Heart left ventricle (tissue), 16 donors: ENCODE data around the gene RUNX3. TPM values are rescaled to one million over a fixed set of nuclear protein-coding genes. Genes with fewer than 3 reads are reported as not detected.
A peak's percentile ranks its signal among the peaks of the same experiment; 100 is the strongest.

Experiments
- ATAC-seq, 4 donors: fragments of 200-7000 bp; cut with Tn5 transposase; one replicate each; pipeline ENCODE4 v1.9.1; 2020 to 2022; ENCODE audit warnings: moderate library complexity in 4 of 4, mild to moderate bottlenecking in 3 of 4, moderate number of reproducible peaks in 1 of 4
- DNase-seq, 5 donors: peaks; one replicate each; pipeline ENCODE4 v3.0.0-alpha.2; 2020
- H3K27ac ChIP-seq, 12 donors: fragments of 200-600 bp; sonication (generic) in 4 of 12; one replicate each; pipeline versions ENCODE4 v1.5.0 to v1.8.0; 2016 to 2022; ENCODE audit warnings: mild to moderate bottlenecking in 2 of 12
- H3K27me3 ChIP-seq, 9 donors: fragments of 200-600 bp; sonication (generic) in 2 of 9; one replicate each; pipeline versions ENCODE4 v1.5.1 to v1.8.0; 2016 to 2022; ENCODE audit warnings: mild to moderate bottlenecking in 3 of 9
- H3K36me3 ChIP-seq, 9 donors: fragments of 200-600 bp; sonication (generic) in 2 of 9; one replicate each; pipeline versions ENCODE4 v1.5.0 to v1.8.0; 2018 to 2022; ENCODE audit warnings: mild to moderate bottlenecking in 2 of 9
- H3K4me1 ChIP-seq, 12 donors: fragments of 200-600 bp; sonication (generic) in 4 of 12; one replicate each; pipeline versions ENCODE4 v1.5.0 to v1.8.0; 2016 to 2022; ENCODE audit warnings: mild to moderate bottlenecking in 3 of 12
- H3K4me3 ChIP-seq, 12 donors: fragments of 200-600 bp; sonication (generic) in 4 of 12; one replicate each; pipeline versions ENCODE4 v1.5.0 to v1.8.0; 2017 to 2022; ENCODE audit warnings: mild to moderate bottlenecking in 9 of 12, moderate library complexity in 4 of 12
- H3K9me3 ChIP-seq, 12 donors: fragments of 200-600 bp; sonication (generic) in 4 of 12; one replicate each; pipeline versions ENCODE4 v1.5.0 to v1.8.0; 2016 to 2022; ENCODE audit warnings: mild to moderate bottlenecking in 1 of 12
- CTCF ChIP-seq, 12 donors: fragments of 200-600 bp; sonication (generic) in 4 of 12; IDR thresholded peaks; one replicate each; pipeline versions ENCODE4 v1.5.0 to v1.8.0; 2018 to 2022; ENCODE audit warnings: antibody characterized with exemption in 12 of 12, mild to moderate bottlenecking in 5 of 12
- POLR2A ChIP-seq, 2 donors: fragments of 450-650 bp; IDR thresholded peaks; one replicate each; pipeline ENCODE4 v1.6.1; 2017; ENCODE audit warnings: antibody characterized with exemption in 2 of 2, mild to moderate bottlenecking in 2 of 2, moderate library complexity in 2 of 2
- WGBS, 4 donors: extraction: QIAGEN DNeasy Blood & Tissue Kit in 2 of 4; methylation state at CpG; one replicate each; pipeline versions ENCODE4 v1.1.5 to v1.1.7; 2013 to 2018; 5-methylcytosine and 5-hydroxymethylcytosine counted together
- intact Hi-C, 10 donors: fragments of 100-400 bp; cut with DNase I; formaldehyde crosslinking; loops; one replicate each; pipeline versions ENCODE4 v1.11.1 to v1.14.2; 2022
- polyA plus RNA-seq, 2 donors: library from polyadenylated mRNA; stranded (reverse); fragments of 200-250 nt; gene quantifications; one replicate each; pipeline ENCODE4 v1.2.3, GENCODE V29; 2013
- total RNA-seq, 9 donors: library from RNA; depleted of rRNA in 2 of 9; stranded (reverse); fragments of >200 nt in 2 of 9; fragmentation: NEBNext Ultra II Directional in 3 of 9; extraction: Animal tissue kit (Norgen Biotek cat#: 25700) in 3 of 9; gene quantifications; one replicate each; pipeline versions ENCODE4 v1.1.0 to v1.2.4, GENCODE V29; 2016 to 2023
- donor health status: ischemic (EF 13 %, LVEDD 7.1; RV severe dilation, severe dysfunction).
- donor health status: healthy with polysubstance abuse.
- donor health status: DM: no; HTN: yes; CAD: no.
- donor health status: DM: no; HTN: no; CAD: no.
- donor health status: ischemic (EF 25% LVEDD 6.9; RV normal size, moderate dysfunction).
- donor health status: ischemic (EF 25% LVEDD 5.7; RV mildly dilated, moderate dysfunction).
- donor health status: healthy.
- donor health status: DM: yes; HTN: yes; CAD: no.
- donor health status: ischemic (EF 35%, LVEDD 5.7; RV mildly dilated, moderate dysfunction).
- donor health status: nonischemic (EF 11% LVEDD 7.7; RV severe dilation, severe dysfunction).
- donor health status: DM: yes; HTN: yes; CAD: no.
- donor health status: PGD.
- donor health status: ischemic (EF 29% LVEDD 5.4; RV normal size, mild dysfunction).
- donor health status: nonischemic (EF 23%, LVEDD 6.1; RV moderate dilation, normal function).

The RUNX3 gene
- total and polyA plus RNA-seq, 11 donors = 0.21 to 8.7 (median 0.38) TPM

GRCh38 chr1:24878775-24879742 is 51.0 kb downstream of the RUNX3 start:
- no peak overlapping the region for H3K27ac ChIP-seq
- peak in 2 of 5 donors; percentile 6 to 22 for DNase-seq
- no peaks in the 10 kb centered on the region for H3K4me1 ChIP-seq
- peaks cover 0 to 11% (median 0%) of the 10 kb centered on the region in 9 donors for H3K27me3 ChIP-seq
- H3K4me3 ChIP-seq = no peak overlapping the region
- no peak for TF ChIP-seq POLR2A (IDR thresholded peaks at IDR 0.05)
- no peak for TF ChIP-seq CTCF (IDR thresholded peaks at IDR 0.05)
- H3K36me3 ChIP-seq = no peaks in the 10 kb centered on the region
- H3K9me3 ChIP-seq = peaks cover 0 to 26% (median 9%) of the 10 kb centered on the region in 12 donors
- no peak for ATAC-seq
- 72 to 81% (median 77%) methylated on average over 7 of the region's 7 CpGs for WGBS, 4 donors
- intact Hi-C loops = no loop called here

- no peak for TF ChIP-seq CTCF (IDR thresholded peaks at IDR 0.05)
- TF ChIP-seq POLR2A (IDR thresholded peaks at IDR 0.05) = no peak
- no peaks in the 10 kb centered on the region for H3K36me3 ChIP-seq
- peaks cover 0 to 14% (median 0%) of the 10 kb centered on the region in 9 donors for H3K27me3 ChIP-seq
- H3K4me1 ChIP-seq = no peaks in the 10 kb centered on the region
- DNase-seq (peak in 1 of 5 donors; percentile 13), ATAC-seq (no peak)
- 85 to 93% (median 86%) methylated on average over 6 of the region's 6 CpGs for WGBS, 4 donors
- intact Hi-C loops = no loop called here
- no peak overlapping the region for H3K4me3 ChIP-seq
- H3K9me3 ChIP-seq = peaks cover 0 to 16% (median 2%) of the 10 kb centered on the region in 12 donors
- no peak overlapping the region for H3K27ac ChIP-seq
These were observed 52.0 kb downstream of the RUNX3 start for GRCh38 chr1:24878045-24878444.

- Histone ChIP-seq H3K27ac (no peak overlapping the region), H3K36me3 (no peaks in the 10 kb centered on the region), H3K27me3 (peaks cover 0 to 18% (median 4%) of the 10 kb centered on the region in 9 donors), H3K4me3 (no peak overlapping the region), H3K9me3 (peaks cover 0 to 7% (median 0%) of the 10 kb centered on the region in 12 donors), H3K4me1 (peaks cover 0 to 12% (median 0%) of the 10 kb centered on the region in 12 donors)
- WGBS, 4 donors = 49 to 61% (median 60%) methylated on average over 3 to 7 of the region's 8 CpGs
- TF ChIP-seq CTCF (IDR thresholded peaks at IDR 0.05) (no peak), POLR2A (IDR thresholded peaks at IDR 0.05) (no peak)
- DNase-seq (no peak), ATAC-seq (no peak)
- intact Hi-C loops = loop anchor here in 1 of 10 donors (2.0 kb wide), 1 partner anchor 65 kb away; no protein-coding TSS in a partner anchor
These were observed 54.0 kb downstream of the RUNX3 start for GRCh38 chr1:24875991-24876506.

- Histone ChIP-seq H3K36me3 (no peaks in the 10 kb centered on the region), H3K27me3 (peaks cover 0 to 20% (median 4%) of the 10 kb centered on the region in 9 donors), H3K4me3 (no peak overlapping the region), H3K4me1 (peaks cover 0 to 20% (median 0%) of the 10 kb centered on the region in 12 donors), H3K27ac (peak overlapping the region in 1 of 12 donors; percentile 14), H3K9me3 (peaks cover 0 to 1% (median 0%) of the 10 kb centered on the region in 12 donors)
- TF ChIP-seq CTCF (IDR thresholded peaks at IDR 0.05) = no peak
- intact Hi-C loops = no loop called here
- no peak for ATAC-seq
- no peak for DNase-seq
- WGBS, 4 donors = 45 to 71% (median 67%) methylated on average over 8 of the region's 8 CpGs
These were observed 54.8 kb downstream of the RUNX3 start for GRCh38 chr1:24875257-24875656.
